Astrocyte of the cerebellum (primary cell): ENCODE results near the gene LEUTX.

Source experiments
- DNase-seq: peaks from one replicate; pipeline ENCODE4 v3.0.0-alpha.2; 2011; ENCODE audit warnings: low read depth
- H3K4me3 ChIP-seq: 2 replicates; pipeline ENCODE4 v1.5.1; 2011; ENCODE audit warnings: mild to moderate bottlenecking, low read depth, low read length, moderate library complexity
- in situ Hi-C: cut with HindIII; loops from 2 replicates; pipeline ENCODE4 v1.10.0; 2017; ENCODE audit warnings: low sequenced_read_pairs
- TF ChIP-seq, protein P1 (sequence below): IDR thresholded peaks from 2 replicates; pipeline ENCODE4 v1.5.1; 2012; ENCODE audit warnings: low read length, low read depth, moderate library complexity, mild to moderate bottlenecking; ENCODE audit errors: missing control alignments

The LEUTX gene

DNA sequence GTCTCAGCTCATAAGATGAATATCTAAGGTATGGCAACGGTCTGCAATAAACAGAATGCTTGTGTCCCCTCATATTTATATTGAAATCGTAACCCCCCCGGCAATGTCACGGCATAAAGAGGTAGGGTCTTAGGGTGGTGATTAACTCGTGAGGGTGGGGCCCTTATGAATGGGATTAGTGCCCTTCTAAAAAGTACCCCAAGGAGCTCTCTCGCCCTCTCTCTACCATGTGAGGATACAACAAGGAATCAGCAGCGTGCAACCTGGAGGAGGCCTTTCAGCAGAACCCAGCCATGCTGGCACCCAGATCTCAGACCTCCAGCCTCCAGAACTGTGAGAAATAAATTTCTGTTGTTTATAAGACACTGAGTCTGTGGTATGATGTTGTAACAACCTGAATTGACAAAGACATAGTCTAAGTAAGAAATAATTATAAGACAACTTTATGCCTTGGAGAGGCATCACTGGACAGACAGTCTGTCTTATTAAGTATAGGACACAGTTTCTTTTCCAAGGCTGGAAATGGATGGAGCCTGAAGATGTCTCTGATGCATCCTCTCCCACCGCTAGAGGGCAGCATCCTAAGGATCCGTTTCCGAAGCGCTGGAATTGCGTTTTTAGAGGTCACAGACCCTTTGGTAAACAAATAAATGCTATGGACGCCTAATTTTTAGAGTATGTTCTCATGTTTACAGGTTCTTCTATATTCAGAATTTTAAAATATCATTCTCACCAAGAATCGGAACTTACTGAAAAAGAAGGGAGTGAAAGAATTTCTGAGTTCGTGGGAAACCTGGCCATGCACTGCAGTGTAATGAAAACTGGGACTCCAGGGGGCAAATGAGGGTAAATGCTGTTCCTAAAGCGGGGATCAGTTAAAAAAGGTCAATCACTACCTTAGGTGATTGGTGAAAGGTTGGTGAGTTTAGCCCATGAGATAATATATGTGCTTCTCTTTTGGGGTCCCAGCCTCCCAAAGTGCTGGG, 13.3 kb upstream of the LEUTX start:
- peak; percentile 11 for DNase-seq
- H3K4me3 ChIP-seq = no peak overlapping the region
- in situ Hi-C loops = no loop called here
- TF ChIP-seq, protein P1, sequence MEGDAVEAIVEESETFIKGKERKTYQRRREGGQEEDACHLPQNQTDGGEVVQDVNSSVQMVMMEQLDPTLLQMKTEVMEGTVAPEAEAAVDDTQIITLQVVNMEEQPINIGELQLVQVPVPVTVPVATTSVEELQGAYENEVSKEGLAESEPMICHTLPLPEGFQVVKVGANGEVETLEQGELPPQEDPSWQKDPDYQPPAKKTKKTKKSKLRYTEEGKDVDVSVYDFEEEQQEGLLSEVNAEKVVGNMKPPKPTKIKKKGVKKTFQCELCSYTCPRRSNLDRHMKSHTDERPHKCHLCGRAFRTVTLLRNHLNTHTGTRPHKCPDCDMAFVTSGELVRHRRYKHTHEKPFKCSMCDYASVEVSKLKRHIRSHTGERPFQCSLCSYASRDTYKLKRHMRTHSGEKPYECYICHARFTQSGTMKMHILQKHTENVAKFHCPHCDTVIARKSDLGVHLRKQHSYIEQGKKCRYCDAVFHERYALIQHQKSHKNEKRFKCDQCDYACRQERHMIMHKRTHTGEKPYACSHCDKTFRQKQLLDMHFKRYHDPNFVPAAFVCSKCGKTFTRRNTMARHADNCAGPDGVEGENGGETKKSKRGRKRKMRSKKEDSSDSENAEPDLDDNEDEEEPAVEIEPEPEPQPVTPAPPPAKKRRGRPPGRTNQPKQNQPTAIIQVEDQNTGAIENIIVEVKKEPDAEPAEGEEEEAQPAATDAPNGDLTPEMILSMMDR = peak; percentile 85

DNA sequence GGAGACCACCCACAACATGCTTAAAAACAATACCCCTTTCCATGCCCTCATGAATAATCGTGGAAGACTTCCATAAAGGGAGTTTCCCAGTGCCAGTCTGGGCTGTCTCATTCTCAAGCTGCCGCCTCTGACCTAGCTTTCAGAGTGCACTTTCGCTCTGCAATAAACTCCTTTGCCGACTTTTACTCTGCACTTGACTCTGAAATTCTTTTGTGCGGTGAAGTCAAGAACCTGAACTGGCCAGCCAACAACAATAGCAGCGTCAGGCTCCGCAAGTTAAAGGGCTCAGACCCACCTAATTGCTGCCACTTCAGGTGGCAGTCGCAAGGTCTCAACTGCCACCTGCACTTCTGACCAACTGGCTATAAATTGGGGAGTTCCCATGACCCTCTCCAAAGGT, 10.3 kb upstream of the LEUTX start:
- in situ Hi-C loops = no loop called here
- no peak for DNase-seq
- TF ChIP-seq, protein P1 = no peak
- no peak overlapping the region for H3K4me3 ChIP-seq

DNA sequence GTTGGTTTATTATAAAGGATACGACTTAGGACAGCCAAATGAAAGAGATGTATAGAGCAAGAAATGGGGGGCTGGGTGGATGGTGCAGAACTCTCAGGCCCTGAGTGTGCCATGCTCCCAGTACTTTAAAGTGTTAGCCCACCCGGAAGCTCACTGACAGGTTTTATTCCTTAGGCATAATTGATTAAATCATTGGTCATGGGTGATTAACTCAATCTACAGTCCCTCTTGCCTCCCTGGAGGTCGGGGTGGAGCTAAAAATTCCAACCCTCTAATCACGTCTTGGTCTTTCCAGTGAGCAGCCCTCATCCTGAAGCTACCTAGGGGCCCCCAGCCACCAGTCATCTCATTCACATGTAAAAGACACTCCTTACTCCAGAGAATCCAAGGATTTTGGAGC, 9.9 kb upstream of the LEUTX start:
- DNase-seq = no peak
- no peak overlapping the region for H3K4me3 ChIP-seq
- TF ChIP-seq, protein P1 = no peak
- in situ Hi-C loops = no loop called here

DNA sequence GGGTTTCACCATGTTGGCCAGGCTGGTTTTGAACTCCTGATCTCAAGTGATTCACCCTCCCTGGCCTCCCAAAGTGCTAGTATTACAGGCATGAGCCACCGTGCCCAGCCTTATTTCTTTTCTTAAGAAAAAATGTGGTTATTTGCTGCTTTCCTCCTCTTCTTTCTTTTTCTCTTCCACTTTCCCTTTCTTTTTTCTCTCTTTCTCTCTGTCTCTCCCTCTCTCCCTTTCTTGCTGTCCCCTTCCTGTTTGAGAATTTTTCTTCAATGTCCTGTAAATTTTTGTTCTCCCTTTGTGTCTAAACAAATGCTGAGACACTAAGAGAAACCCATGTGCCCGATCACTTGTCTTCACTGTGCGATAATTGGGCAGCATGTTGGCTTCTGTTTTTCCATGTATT, 2.2 kb downstream of the LEUTX start:
- H3K4me3 ChIP-seq = no peak overlapping the region
- TF ChIP-seq, protein P1 = no peak
- in situ Hi-C loops = loop anchor here (5.0 kb wide), 1 partner anchor 61 kb away; no protein-coding TSS in a partner anchor
- no peak for DNase-seq

DNA sequence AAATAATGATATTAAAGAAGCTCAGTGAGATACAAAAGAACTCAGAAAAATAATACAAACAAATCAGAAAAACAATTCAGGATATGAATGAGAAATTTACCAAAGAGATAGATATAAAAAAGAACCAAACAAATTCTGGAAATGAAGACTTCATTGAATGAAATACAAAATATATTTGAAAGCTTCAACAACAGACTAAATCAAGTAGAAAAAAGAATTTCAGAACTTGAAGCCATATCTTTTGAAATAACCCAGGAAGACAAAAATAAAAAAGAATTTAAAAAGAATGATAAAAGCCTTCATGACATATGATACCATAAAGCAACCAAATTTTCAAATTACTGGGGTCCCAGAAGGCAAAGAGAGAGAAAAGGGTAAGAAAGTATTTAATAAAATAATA, 9.6 kb downstream of the LEUTX start:
- in situ Hi-C loops = no loop called here
- H3K4me3 ChIP-seq = no peak overlapping the region
- no peak for DNase-seq
- TF ChIP-seq, protein P1 = no peak

DNA sequence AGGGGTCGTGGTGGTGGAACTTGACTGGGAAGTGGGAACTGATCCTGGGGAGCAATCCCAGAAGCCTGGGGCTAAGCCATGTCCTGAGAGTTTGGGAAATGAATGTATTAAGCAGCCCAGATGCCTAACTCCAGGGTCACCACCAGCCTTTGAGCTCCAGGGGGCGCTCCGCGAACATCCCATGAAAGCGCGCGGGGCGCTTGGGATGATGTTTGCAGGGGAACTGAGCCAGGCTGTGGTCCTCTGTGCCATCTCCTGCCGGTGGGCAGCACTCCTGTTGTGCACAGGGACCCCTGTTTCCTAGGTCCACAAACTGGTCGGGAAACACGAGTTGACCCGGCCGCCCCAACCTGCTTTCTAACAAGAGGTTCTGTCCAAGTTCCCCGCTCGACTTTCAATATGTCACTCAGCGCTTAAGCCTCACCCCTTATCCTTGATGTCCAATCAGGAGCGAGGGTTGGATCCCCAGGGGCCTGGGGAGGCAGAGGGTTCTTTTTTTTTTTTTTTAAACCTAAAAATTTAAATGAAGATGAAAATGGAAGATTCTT, 14.4 kb downstream of the LEUTX start:
- TF ChIP-seq, protein P1 = peak; percentile 94
- in situ Hi-C loops = no loop called here
- peak; percentile 45 for DNase-seq
- peak overlapping the region; percentile 45 for H3K4me3 ChIP-seq
